Measurements from ENCODE around the gene TOPBP1. TPM values are rescaled to one million over a fixed set of nuclear protein-coding genes. Genes with fewer than 3 reads are reported as not detected.

TOPBP1 gene
- total and polyA plus RNA-seq, 2 donors from 2014 or later, result 4.8 to 15.2 TPM

DNA sequence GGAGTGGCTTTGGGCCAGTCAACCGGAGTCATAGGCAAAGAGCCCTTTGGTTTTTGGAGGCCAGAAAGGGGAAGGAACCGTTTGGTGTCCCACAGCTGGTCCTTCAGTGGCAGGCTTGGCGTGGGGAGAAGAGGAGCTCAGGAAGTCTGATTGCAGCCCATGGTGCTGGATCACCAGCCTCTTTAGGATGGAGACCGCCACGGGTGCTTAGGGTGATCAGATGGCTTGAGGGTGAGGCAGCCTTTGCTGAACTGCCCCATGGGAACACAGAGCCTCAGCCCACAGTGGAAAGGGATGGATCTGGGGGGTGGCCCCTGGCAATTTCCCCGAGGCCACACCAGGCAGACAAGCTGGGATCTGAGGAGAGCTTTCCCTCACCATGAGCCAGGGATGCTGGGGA lies 38.6 kb upstream of the TOPBP1 start:
- H3K27me3 ChIP-seq (ENCODE audit: control insufficient read depth, insufficient read depth, low read length), result no peaks in the 10 kb centered on the region
- peaks cover 0 to 3% (median 0%) of the 10 kb centered on the region in 3 donors for H3K9me3 ChIP-seq (ENCODE audit: control insufficient read depth in 2 of 3, insufficient read depth in 1 of 3, low read length in 3 of 3)
- H3K27ac ChIP-seq (ENCODE audit: low read depth in 2 of 2, low read length in 2 of 2), result no peak overlapping the region
- H3K36me3 ChIP-seq (ENCODE audit: control insufficient read depth in 2 of 3, insufficient read depth in 3 of 3, low read length in 3 of 3), result no peaks in the 10 kb centered on the region
- FAIRE-seq, result no peak
- no peak overlapping the region for H3K4me3 ChIP-seq (ENCODE audit: low read length in 3 of 3)
- no peak for DNase-seq
- TF ChIP-seq, protein P1, sequence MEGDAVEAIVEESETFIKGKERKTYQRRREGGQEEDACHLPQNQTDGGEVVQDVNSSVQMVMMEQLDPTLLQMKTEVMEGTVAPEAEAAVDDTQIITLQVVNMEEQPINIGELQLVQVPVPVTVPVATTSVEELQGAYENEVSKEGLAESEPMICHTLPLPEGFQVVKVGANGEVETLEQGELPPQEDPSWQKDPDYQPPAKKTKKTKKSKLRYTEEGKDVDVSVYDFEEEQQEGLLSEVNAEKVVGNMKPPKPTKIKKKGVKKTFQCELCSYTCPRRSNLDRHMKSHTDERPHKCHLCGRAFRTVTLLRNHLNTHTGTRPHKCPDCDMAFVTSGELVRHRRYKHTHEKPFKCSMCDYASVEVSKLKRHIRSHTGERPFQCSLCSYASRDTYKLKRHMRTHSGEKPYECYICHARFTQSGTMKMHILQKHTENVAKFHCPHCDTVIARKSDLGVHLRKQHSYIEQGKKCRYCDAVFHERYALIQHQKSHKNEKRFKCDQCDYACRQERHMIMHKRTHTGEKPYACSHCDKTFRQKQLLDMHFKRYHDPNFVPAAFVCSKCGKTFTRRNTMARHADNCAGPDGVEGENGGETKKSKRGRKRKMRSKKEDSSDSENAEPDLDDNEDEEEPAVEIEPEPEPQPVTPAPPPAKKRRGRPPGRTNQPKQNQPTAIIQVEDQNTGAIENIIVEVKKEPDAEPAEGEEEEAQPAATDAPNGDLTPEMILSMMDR (IDR thresholded peaks at IDR 0.05; ENCODE audit: borderline replicate concordance, extremely low read depth, insufficient read depth), result no peak
- H3K9ac ChIP-seq (ENCODE audit: low read length in 3 of 3), result no peak overlapping the region
- no peaks in the 10 kb centered on the region for H3K4me1 ChIP-seq (ENCODE audit: control insufficient read depth in 2 of 3, insufficient read depth in 2 of 3, low read depth in 1 of 3, low read length in 3 of 3)
- intact Hi-C loops (cut with DNase I), result no loop called here

DNA sequence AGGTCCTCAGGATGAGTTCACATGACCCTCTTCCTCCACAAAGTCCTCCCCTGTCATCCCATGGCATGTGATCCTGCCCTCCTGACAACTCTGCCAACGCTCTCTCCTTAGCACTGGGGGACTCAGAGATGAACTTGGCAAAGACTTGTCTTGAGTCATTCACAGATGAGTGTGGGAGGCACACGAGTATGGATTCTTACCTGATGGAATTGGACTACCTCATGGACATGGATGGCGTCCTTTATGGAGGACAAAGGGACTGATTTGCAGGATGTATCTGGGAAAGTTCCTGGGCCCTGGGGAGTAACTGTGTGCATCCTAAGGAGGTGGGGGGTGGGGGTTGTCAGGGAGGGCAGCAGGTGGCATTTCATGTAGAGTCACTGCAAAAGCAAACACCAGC lies 38.2 kb upstream of the TOPBP1 start:
- no peak overlapping the region for H3K9ac ChIP-seq (ENCODE audit: low read length in 3 of 3)
- no peak overlapping the region for H3K4me3 ChIP-seq (ENCODE audit: low read length in 3 of 3)
- no peaks in the 10 kb centered on the region for H3K27me3 ChIP-seq (ENCODE audit: control insufficient read depth, insufficient read depth, low read length)
- DNase-seq (no peak), FAIRE-seq (no peak)
- H3K36me3 ChIP-seq (ENCODE audit: control insufficient read depth in 2 of 3, insufficient read depth in 3 of 3, low read length in 3 of 3), result no peaks in the 10 kb centered on the region
- TF ChIP-seq, protein P1 (IDR thresholded peaks at IDR 0.05; ENCODE audit: borderline replicate concordance, extremely low read depth, insufficient read depth), result no peak
- intact Hi-C loops (cut with DNase I), result no loop called here
- H3K9me3 ChIP-seq (ENCODE audit: control insufficient read depth in 2 of 3, insufficient read depth in 1 of 3, low read length in 3 of 3), result peaks cover 0 to 3% (median 0%) of the 10 kb centered on the region in 3 donors
- H3K4me1 ChIP-seq (ENCODE audit: control insufficient read depth in 2 of 3, insufficient read depth in 2 of 3, low read depth in 1 of 3, low read length in 3 of 3), result no peaks in the 10 kb centered on the region
- H3K27ac ChIP-seq (ENCODE audit: low read depth in 2 of 2, low read length in 2 of 2), result no peak overlapping the region

DNA sequence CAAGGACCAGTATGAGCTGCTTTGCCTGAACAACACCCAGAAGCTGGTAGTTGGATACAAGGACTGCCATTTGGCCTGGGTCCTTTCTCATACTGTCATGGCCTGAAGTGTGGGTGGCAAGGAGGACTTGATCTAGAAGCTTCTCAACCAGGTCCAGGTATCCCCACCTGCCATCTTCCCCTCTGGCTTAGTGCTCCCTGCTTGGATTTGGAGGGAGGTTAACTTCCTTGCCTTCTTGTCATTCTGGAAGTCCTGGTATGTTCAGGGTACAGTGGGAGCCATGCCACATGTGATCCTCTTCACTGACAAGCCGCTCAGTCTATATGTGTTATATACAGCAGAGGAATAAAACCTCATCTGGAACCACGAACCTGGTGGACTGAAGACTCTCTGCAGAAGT lies 37.7 kb upstream of the TOPBP1 start:
- Histone ChIP-seq H3K4me1 (ENCODE audit: control insufficient read depth in 2 of 3, insufficient read depth in 2 of 3, low read depth in 1 of 3, low read length in 3 of 3) (no peaks in the 10 kb centered on the region), H3K9ac (ENCODE audit: low read length in 3 of 3) (no peak overlapping the region), H3K27me3 (ENCODE audit: control insufficient read depth, insufficient read depth, low read length) (no peaks in the 10 kb centered on the region), H3K27ac (ENCODE audit: low read depth in 2 of 2, low read length in 2 of 2) (no peak overlapping the region), H3K36me3 (ENCODE audit: control insufficient read depth in 2 of 3, insufficient read depth in 3 of 3, low read length in 3 of 3) (no peaks in the 10 kb centered on the region), H3K4me3 (ENCODE audit: low read length in 3 of 3) (no peak overlapping the region), H3K9me3 (ENCODE audit: control insufficient read depth in 2 of 3, insufficient read depth in 1 of 3, low read length in 3 of 3) (peaks cover 0 to 3% (median 0%) of the 10 kb centered on the region in 3 donors)
- FAIRE-seq (no peak), DNase-seq (no peak)
- TF ChIP-seq, protein P1 (IDR thresholded peaks at IDR 0.05; ENCODE audit: borderline replicate concordance, extremely low read depth, insufficient read depth), result no peak
- intact Hi-C loops (cut with DNase I), result no loop called here

DNA sequence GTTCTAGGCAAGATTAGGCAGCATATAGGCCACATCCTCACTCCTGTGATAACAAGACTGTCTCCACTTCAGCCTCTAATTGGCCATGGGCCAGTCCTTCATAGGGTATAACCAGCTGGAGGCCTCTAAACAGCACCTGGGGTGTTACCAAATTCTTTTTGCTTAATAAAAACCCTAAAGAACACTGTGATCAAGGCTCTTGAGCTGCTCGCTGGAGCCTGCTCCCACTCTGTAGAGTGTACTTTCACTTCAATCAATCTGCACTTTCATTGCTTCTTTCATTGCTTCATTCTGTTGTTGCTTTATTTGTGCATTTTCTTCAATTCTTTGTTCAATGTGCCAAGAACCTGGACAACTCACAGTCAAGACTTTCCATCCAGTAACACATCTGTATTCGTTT lies 36.2 kb upstream of the TOPBP1 start:
- H3K36me3 ChIP-seq (ENCODE audit: control insufficient read depth in 2 of 3, insufficient read depth in 3 of 3, low read length in 3 of 3), result no peaks in the 10 kb centered on the region
- H3K4me3 ChIP-seq (ENCODE audit: low read length in 3 of 3), result no peak overlapping the region
- intact Hi-C loops (cut with DNase I), result no loop called here
- no peak for DNase-seq
- no peaks in the 10 kb centered on the region for H3K27me3 ChIP-seq (ENCODE audit: control insufficient read depth, insufficient read depth, low read length)
- no peak overlapping the region for H3K9ac ChIP-seq (ENCODE audit: low read length in 3 of 3)
- no peak for FAIRE-seq
- H3K4me1 ChIP-seq (ENCODE audit: control insufficient read depth in 2 of 3, insufficient read depth in 2 of 3, low read depth in 1 of 3, low read length in 3 of 3), result no peaks in the 10 kb centered on the region
- no peak overlapping the region for H3K27ac ChIP-seq (ENCODE audit: low read depth in 2 of 2, low read length in 2 of 2)
- peaks cover 0 to 3% (median 0%) of the 10 kb centered on the region in 3 donors for H3K9me3 ChIP-seq (ENCODE audit: control insufficient read depth in 2 of 3, insufficient read depth in 1 of 3, low read length in 3 of 3)
- TF ChIP-seq, protein P1 (IDR thresholded peaks at IDR 0.05; ENCODE audit: borderline replicate concordance, extremely low read depth, insufficient read depth), result no peak
